A673 (cell line): ENCODE results near the gene RASL11B. TPM values are rescaled to one million over a fixed set of nuclear protein-coding genes. Genes with fewer than 3 reads are reported as not detected.

Experiments
- BruUV-seq: library from RNA; stranded (reverse); fragments of 400-500 nt; replicated peaks from 2 replicates; lab custom pipeline; 2021; lab: Mats Ljungman, UMichigan
- CTCF ChIA-PET: fragments of 300-600 bp; sonication (Branson Sonifier 250); formaldehyde crosslinking; loops from one replicate; lab custom pipeline; 2022; ENCODE audit warnings: antibody characterized with exemption; lab: Charles Lee
- POLR2A ChIA-PET: fragments of 300-600 bp; sonication (Branson Sonifier 250); formaldehyde crosslinking; loops from one replicate; lab custom pipeline; 2022; ENCODE audit warnings: antibody characterized with exemption; ENCODE audit not compliant: low non-redundant PET; lab: Charles Lee
- DNase-seq: peaks from one replicate; pipeline ENCODE4 v3.0.0-alpha.2; 2015; ENCODE audit warnings: low spot score
- H3K27ac ChIP-seq: fragments of 200-600 bp; sonication (generic); 2 replicates; pipeline ENCODE4 v1.5.1; 2016; ENCODE audit warnings: mixed run types, low read depth, mild to moderate bottlenecking, mixed read lengths, antibody characterized with exemption, low read length; ENCODE audit not compliant: poor library complexity, severe bottlenecking
- H3K27me3 ChIP-seq: fragments of 200-600 bp; sonication (generic); replicated peaks from 2 replicates; pipeline ENCODE4 v1.6.1; 2017; ENCODE audit warnings: mixed run types, low read depth, mild to moderate bottlenecking, mixed read lengths, antibody characterized with exemption, low read length; ENCODE audit not compliant: insufficient read depth, poor library complexity
- H3K36me3 ChIP-seq: fragments of 200-600 bp; sonication (generic); 2 replicates; pipeline ENCODE4 v1.6.1; 2016; ENCODE audit warnings: mixed run types, mild to moderate bottlenecking, mixed read lengths, antibody characterized with exemption, low read length; ENCODE audit not compliant: insufficient read depth, poor library complexity, severe bottlenecking
- H3K4me1 ChIP-seq: fragments of 200-600 bp; sonication (generic); 2 replicates; pipeline ENCODE4 v1.6.1; 2017; ENCODE audit warnings: mixed run types, mild to moderate bottlenecking, mixed read lengths, antibody characterized with exemption, low read length; ENCODE audit not compliant: insufficient read depth, poor library complexity, severe bottlenecking
- H3K4me3 ChIP-seq: fragments of 200-600 bp; sonication (generic); 2 replicates; pipeline ENCODE4 v1.5.1; 2016; ENCODE audit warnings: low read depth, mixed run types, mild to moderate bottlenecking, mixed read lengths, low read length; ENCODE audit not compliant: poor library complexity, severe bottlenecking
- H3K9me3 ChIP-seq: fragments of 200-600 bp; sonication (generic); 2 replicates; pipeline ENCODE4 v1.6.1; 2016; ENCODE audit warnings: mixed run types, low read depth, mild to moderate bottlenecking, mixed read lengths, antibody characterized with exemption, low read length; ENCODE audit not compliant: poor library complexity, severe bottlenecking
- CTCF ChIP-seq: fragments of 300-800, 200-600 bp; sonication (generic); conservative IDR thresholded peaks from 2 replicates; pipeline ENCODE4 v1.5.1; 2017; ENCODE audit warnings: low read depth, mild to moderate bottlenecking, antibody characterized with exemption, low read length, moderate library complexity, mixed read lengths
- EZH2 ChIP-seq: fragments of 200-600 bp; sonication (generic); IDR thresholded peaks from 2 replicates; pipeline ENCODE4 v1.6.1; 2017; ENCODE audit warnings: borderline replicate concordance, low read depth, mild to moderate bottlenecking, mixed read lengths, antibody characterized with exemption, low read length; ENCODE audit not compliant: poor library complexity, severe bottlenecking
- intact Hi-C: fragments of 100-400 bp; cut with micrococcal nuclease; formaldehyde crosslinking; loops from one replicate; pipeline ENCODE4 v1.10.0; 2022; ENCODE audit not compliant: unreplicated experiment
- total RNA-seq: library from RNA; stranded (reverse); gene quantifications from 2 replicates; pipeline ENCODE4 v1.2.3, GENCODE V29; 2021

Gene RASL11B
- total RNA-seq, 1 experiment from 2014 or later: 0.67 TPM

GRCh38 chr4:52853351-52853750, 8.8 kb upstream of the RASL11B start:
- Histone ChIP-seq H3K4me1 (no peaks in the 10 kb centered on the region), H3K36me3 (no peaks in the 10 kb centered on the region), H3K27me3 (no peaks in the 10 kb centered on the region), H3K4me3 (no peak overlapping the region), H3K9me3 (no peaks in the 10 kb centered on the region), H3K27ac (no peak overlapping the region)
- POLR2A ChIA-PET: no interaction called here
- TF ChIP-seq EZH2: no peak
- TF ChIP-seq CTCF: no peak
- no peak for DNase-seq
- BruUV-seq: no TSS peak
- CTCF ChIA-PET: no interaction called here
- intact Hi-C loops: no loop called here

- BruUV-seq: no TSS peak
- Histone ChIP-seq H3K4me1 (no peaks in the 10 kb centered on the region), H3K27ac (no peak overlapping the region), H3K36me3 (no peaks in the 10 kb centered on the region), H3K9me3 (no peaks in the 10 kb centered on the region), H3K27me3 (no peaks in the 10 kb centered on the region), H3K4me3 (no peak overlapping the region)
- DNase-seq: no peak
- intact Hi-C loops: no loop called here
- ChIA-PET CTCF (no interaction called here), POLR2A (no interaction called here)
- no peak for TF ChIP-seq CTCF
- no peak for TF ChIP-seq EZH2
These were observed 5.3 kb upstream of the RASL11B start for GRCh38 chr4:52856801-52857200.

GRCh38 chr4:52860361-52860760, 1.8 kb upstream of the RASL11B start:
- intact Hi-C loops: loop anchor here (10.0 kb wide), 1 partner anchor 146 kb away; no protein-coding TSS in a partner anchor
- ChIA-PET CTCF (no interaction called here), POLR2A (no interaction called here)
- Histone ChIP-seq H3K27me3 (no peaks in the 10 kb centered on the region), H3K36me3 (no peaks in the 10 kb centered on the region), H3K9me3 (no peaks in the 10 kb centered on the region), H3K4me1 (no peaks in the 10 kb centered on the region), H3K4me3 (no peak overlapping the region), H3K27ac (no peak overlapping the region)
- DNase-seq: no peak
- TF ChIP-seq CTCF: no peak
- no peak for TF ChIP-seq EZH2
- BruUV-seq: no TSS peak
